ENCODE measurements around the gene DDX6.
"Not testable (repeated sequence)": the region's sequence is repeated elsewhere in the genome, so short reads cannot be mapped to it uniquely, and the experiment has no call there.

Gene DDX6

GRCh38 chr11:118714416-118714815, 76.5 kb downstream of the DDX6 start:
- Histone ChIP-seq H4K8ac (ENCODE audit: low read depth, low read length) (peak overlapping the region; percentile 73), H3K27ac (ENCODE audit: low read depth, low read length) (peak overlapping the region; percentile 58), H2BK12ac (ENCODE audit: low read length) (peak overlapping the region; percentile 49), H3K4me1 (ENCODE audit: control insufficient read depth in 1 of 2, insufficient read depth in 2 of 2, low read length in 2 of 2) (peaks cover 10 to 15% of the 10 kb centered on the region in 2 experiments), H4K91ac (ENCODE audit: low read depth, low read length) (peak overlapping the region; percentile 5), H3K79me1 (ENCODE audit: low read length) (peaks cover 14% of the 10 kb centered on the region), H2BK120ac (ENCODE audit: insufficient read depth, low read length, poor library complexity) (peak overlapping the region; percentile 17), H2BK5ac (ENCODE audit: low read depth, low read length, poor library complexity) (peak overlapping the region; percentile 79)
- H3K18ac ChIP-seq (ENCODE audit: low read length); H2AFZ ChIP-seq (ENCODE audit: insufficient read depth, low read length, poor library complexity); H3K4ac ChIP-seq (ENCODE audit: low read depth, low read length); H3K4me2 ChIP-seq (ENCODE audit: low read length); H3K9me3 ChIP-seq (ENCODE audit: insufficient read depth, low read depth, low read length); H3K36me3 ChIP-seq (ENCODE audit: control insufficient read depth in 1 of 2, insufficient read depth in 2 of 2, low read length in 2 of 2); H3K9ac ChIP-seq (ENCODE audit: low read length); H3K79me2 ChIP-seq (ENCODE audit: control insufficient read depth, insufficient read depth, low read length, poor library complexity); H3K14ac ChIP-seq (ENCODE audit: low read length); H3K4me3 ChIP-seq (ENCODE audit: low read depth, low read length); H3K27me3 ChIP-seq (ENCODE audit: insufficient read depth, low read length); H3K23ac ChIP-seq (ENCODE audit: low read length); H4K12ac ChIP-seq (ENCODE audit: low read depth, low read length); DNase-seq; H2AK5ac ChIP-seq (ENCODE audit: low read length): not testable (repeated sequence)
- WGBS (ENCODE audit: extremely low coverage, insufficient coverage, insufficient read length): no CpG with 5 or more reads among the region's 5 CpGs

- WGBS (ENCODE audit: extremely low coverage, insufficient coverage, insufficient read length): no CpG with 5 or more reads among the region's 6 CpGs
- peak overlapping the region; percentile 46 for H3K14ac ChIP-seq (ENCODE audit: low read length)
- no peaks in the 10 kb centered on the region for H3K36me3 ChIP-seq (ENCODE audit: control insufficient read depth in 1 of 2, insufficient read depth in 2 of 2, low read length in 2 of 2)
- H3K4me3 ChIP-seq (ENCODE audit: low read depth, low read length): no peak overlapping the region
- H4K91ac ChIP-seq (ENCODE audit: low read depth, low read length): peak overlapping the region; percentile 53
- H3K23ac ChIP-seq (ENCODE audit: low read length): no peak overlapping the region
- no peak for DNase-seq
- peak overlapping the region; percentile 7 for H3K18ac ChIP-seq (ENCODE audit: low read length)
- peak overlapping the region; percentile 57 for H2BK5ac ChIP-seq (ENCODE audit: low read depth, low read length, poor library complexity)
- H3K4me1 ChIP-seq (ENCODE audit: control insufficient read depth in 1 of 2, insufficient read depth in 2 of 2, low read length in 2 of 2): peaks cover 3 to 8% of the 10 kb centered on the region in 2 experiments
- H3K4me2 ChIP-seq (ENCODE audit: low read length): no peak overlapping the region
- H3K27me3 ChIP-seq (ENCODE audit: insufficient read depth, low read length): no peaks in the 10 kb centered on the region
- H2BK12ac ChIP-seq (ENCODE audit: low read length): peak overlapping the region; percentile 29
- H3K9me3 ChIP-seq (ENCODE audit: insufficient read depth, low read depth, low read length): no peaks in the 10 kb centered on the region
- H2BK120ac ChIP-seq (ENCODE audit: insufficient read depth, low read length, poor library complexity): peak overlapping the region; percentile 29
- H3K27ac ChIP-seq (ENCODE audit: low read depth, low read length): no peak overlapping the region
- peak overlapping the region; percentile 36 for H4K8ac ChIP-seq (ENCODE audit: low read depth, low read length)
- H3K9ac ChIP-seq (ENCODE audit: low read length): no peak overlapping the region
- no peak overlapping the region for H3K4ac ChIP-seq (ENCODE audit: low read depth, low read length)
- no peak overlapping the region for H2AK5ac ChIP-seq (ENCODE audit: low read length)
- H2AFZ ChIP-seq (ENCODE audit: insufficient read depth, low read length, poor library complexity): no peak overlapping the region
- peaks cover 7% of the 10 kb centered on the region for H3K79me1 ChIP-seq (ENCODE audit: low read length)
- H4K12ac ChIP-seq (ENCODE audit: low read depth, low read length): no peak overlapping the region
- peaks cover 3% of the 10 kb centered on the region for H3K79me2 ChIP-seq (ENCODE audit: control insufficient read depth, insufficient read depth, low read length, poor library complexity)
Measured at GRCh38 chr11:118708296-118708695, 82.7 kb downstream of the DDX6 start.

GRCh38 chr11:118706546-118706825, 84.5 kb downstream of the DDX6 start:
- H4K12ac ChIP-seq (ENCODE audit: low read depth, low read length): no peak overlapping the region
- no peak overlapping the region for H3K4me3 ChIP-seq (ENCODE audit: low read depth, low read length)
- peaks cover 7% of the 10 kb centered on the region for H3K79me1 ChIP-seq (ENCODE audit: low read length)
- H4K91ac ChIP-seq (ENCODE audit: low read depth, low read length): peak overlapping the region; percentile 71
- peak overlapping the region; percentile 96 for H2AK5ac ChIP-seq (ENCODE audit: low read length)
- no peak overlapping the region for H4K8ac ChIP-seq (ENCODE audit: low read depth, low read length)
- H3K23ac ChIP-seq (ENCODE audit: low read length): no peak overlapping the region
- H3K18ac ChIP-seq (ENCODE audit: low read length): peak overlapping the region; percentile 55
- no peaks in the 10 kb centered on the region for H3K9me3 ChIP-seq (ENCODE audit: insufficient read depth, low read depth, low read length)
- no peaks in the 10 kb centered on the region for H3K36me3 ChIP-seq (ENCODE audit: control insufficient read depth in 1 of 2, insufficient read depth in 2 of 2, low read length in 2 of 2)
- H3K4ac ChIP-seq (ENCODE audit: low read depth, low read length): no peak overlapping the region
- H3K4me2 ChIP-seq (ENCODE audit: low read length): no peak overlapping the region
- H2BK5ac ChIP-seq (ENCODE audit: low read depth, low read length, poor library complexity): no peak overlapping the region
- peak overlapping the region; percentile 90 for H2BK12ac ChIP-seq (ENCODE audit: low read length)
- no peak for DNase-seq
- H3K27me3 ChIP-seq (ENCODE audit: insufficient read depth, low read length): no peaks in the 10 kb centered on the region
- peak overlapping the region; percentile 57 for H2BK120ac ChIP-seq (ENCODE audit: insufficient read depth, low read length, poor library complexity)
- no peak overlapping the region for H3K9ac ChIP-seq (ENCODE audit: low read length)
- H3K14ac ChIP-seq (ENCODE audit: low read length): peak overlapping the region; percentile 86
- no CpG with 5 or more reads among the region's 7 CpGs for WGBS (ENCODE audit: extremely low coverage, insufficient coverage, insufficient read length)
- peaks cover 3 to 8% of the 10 kb centered on the region in 2 experiments for H3K4me1 ChIP-seq (ENCODE audit: control insufficient read depth in 1 of 2, insufficient read depth in 2 of 2, low read length in 2 of 2)
- no peak overlapping the region for H2AFZ ChIP-seq (ENCODE audit: insufficient read depth, low read length, poor library complexity)
- peaks cover 3% of the 10 kb centered on the region for H3K79me2 ChIP-seq (ENCODE audit: control insufficient read depth, insufficient read depth, low read length, poor library complexity)
- no peak overlapping the region for H3K27ac ChIP-seq (ENCODE audit: low read depth, low read length)

GRCh38 chr11:118705791-118706545, 85.0 kb downstream of the DDX6 start:
- no peaks in the 10 kb centered on the region for H3K27me3 ChIP-seq (ENCODE audit: insufficient read depth, low read length)
- H3K4ac ChIP-seq (ENCODE audit: low read depth, low read length): no peak overlapping the region
- H3K23ac ChIP-seq (ENCODE audit: low read length): no peak overlapping the region
- peak overlapping the region; percentile 90 for H2BK12ac ChIP-seq (ENCODE audit: low read length)
- peak overlapping the region; percentile 71 for H4K91ac ChIP-seq (ENCODE audit: low read depth, low read length)
- no peak for DNase-seq
- H3K79me1 ChIP-seq (ENCODE audit: low read length): peaks cover 7% of the 10 kb centered on the region
- H3K36me3 ChIP-seq (ENCODE audit: control insufficient read depth in 1 of 2, insufficient read depth in 2 of 2, low read length in 2 of 2): no peaks in the 10 kb centered on the region
- peaks cover 3 to 8% of the 10 kb centered on the region in 2 experiments for H3K4me1 ChIP-seq (ENCODE audit: control insufficient read depth in 1 of 2, insufficient read depth in 2 of 2, low read length in 2 of 2)
- H3K27ac ChIP-seq (ENCODE audit: low read depth, low read length): no peak overlapping the region
- no peak overlapping the region for H4K12ac ChIP-seq (ENCODE audit: low read depth, low read length)
- peak overlapping the region; percentile 55 for H3K18ac ChIP-seq (ENCODE audit: low read length)
- peak overlapping the region; percentile 96 for H2AK5ac ChIP-seq (ENCODE audit: low read length)
- peak overlapping the region; percentile 57 for H2BK120ac ChIP-seq (ENCODE audit: insufficient read depth, low read length, poor library complexity)
- H2BK5ac ChIP-seq (ENCODE audit: low read depth, low read length, poor library complexity): no peak overlapping the region
- H3K4me2 ChIP-seq (ENCODE audit: low read length): no peak overlapping the region
- peaks cover 3% of the 10 kb centered on the region for H3K79me2 ChIP-seq (ENCODE audit: control insufficient read depth, insufficient read depth, low read length, poor library complexity)
- WGBS (ENCODE audit: extremely low coverage, insufficient coverage, insufficient read length): no CpG with 5 or more reads among the region's 12 CpGs
- H3K9me3 ChIP-seq (ENCODE audit: insufficient read depth, low read depth, low read length): no peaks in the 10 kb centered on the region
- H3K9ac ChIP-seq (ENCODE audit: low read length): no peak overlapping the region
- H2AFZ ChIP-seq (ENCODE audit: insufficient read depth, low read length, poor library complexity): no peak overlapping the region
- H3K4me3 ChIP-seq (ENCODE audit: low read depth, low read length): no peak overlapping the region
- H4K8ac ChIP-seq (ENCODE audit: low read depth, low read length): no peak overlapping the region
- H3K14ac ChIP-seq (ENCODE audit: low read length): peak overlapping the region; percentile 86
